ENCODE results near the gene SEZ6. TPM values are rescaled to one million over a fixed set of nuclear protein-coding genes. Genes with fewer than 3 reads are reported as not detected.
"Not testable (repeated sequence)": the region's sequence is repeated elsewhere in the genome, so short reads cannot be mapped to it uniquely, and the experiment has no call there.

Gene SEZ6
- total RNA-seq, 1 donor from 2014 or later = not detected

GRCh38 chr17:28949185-28950016, 56.4 kb downstream of the SEZ6 start:
- intact Hi-C loops (cut with DNase I) = loop anchor here (2.0 to 5.0 kb wide), 3 partner anchors 53 to 612 kb away; partner anchors contain the start of genes FLOT2, IFT20, NUFIP2 and TNFAIP1
- peak; percentile 91 for DNase-seq (ENCODE audit: low spot score)

DNA sequence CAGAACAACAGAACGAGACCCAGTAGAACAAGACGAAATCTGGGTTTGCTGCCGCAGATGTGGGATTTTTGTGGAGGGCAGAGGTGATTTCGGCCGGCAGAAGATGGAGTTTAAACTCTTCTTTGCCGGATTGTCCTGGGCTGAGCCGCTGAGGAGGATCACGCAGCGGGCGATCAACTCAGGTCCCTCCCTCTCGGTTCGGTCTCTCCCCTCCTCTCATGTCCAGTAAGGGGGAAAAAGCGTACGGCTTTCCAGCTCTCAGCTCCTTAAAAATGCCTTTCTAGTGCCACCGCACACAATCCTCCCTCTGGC, 57.0 kb downstream of the SEZ6 start:
- intact Hi-C loops (cut with DNase I) = loop anchor here (2.0 kb wide), 1 partner anchor 52 kb away; the partner anchor contains the start of gene FLOT2

DNA sequence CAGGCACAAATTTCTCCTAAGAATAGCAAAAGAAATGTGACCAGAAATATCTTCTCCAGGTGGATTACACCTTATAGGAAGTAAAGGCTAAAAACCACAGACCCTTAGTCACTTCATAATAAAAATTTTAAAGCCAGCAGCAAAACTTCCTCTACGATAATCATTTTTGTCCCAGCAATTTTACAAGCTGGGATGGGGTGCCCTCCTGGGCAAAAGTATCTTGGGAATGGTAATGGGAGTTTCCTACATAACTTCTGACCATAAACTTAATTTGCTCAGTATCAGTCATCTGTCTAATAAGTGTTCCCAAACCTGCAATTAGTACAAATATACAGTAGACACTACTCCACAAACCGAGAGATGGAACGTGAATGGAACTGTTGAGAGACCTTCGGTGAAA, 57.5 kb downstream of the SEZ6 start:
- DNase-seq (ENCODE audit: low spot score) = no peak
- intact Hi-C loops (cut with DNase I) = loop anchor here (2.0 kb wide), 1 partner anchor 52 kb away; the partner anchor contains the start of gene FLOT2

More for the DNA sequence above, 57.0 kb downstream of the SEZ6 start:
- DNase-seq (ENCODE audit: low spot score) = no peak

DNA sequence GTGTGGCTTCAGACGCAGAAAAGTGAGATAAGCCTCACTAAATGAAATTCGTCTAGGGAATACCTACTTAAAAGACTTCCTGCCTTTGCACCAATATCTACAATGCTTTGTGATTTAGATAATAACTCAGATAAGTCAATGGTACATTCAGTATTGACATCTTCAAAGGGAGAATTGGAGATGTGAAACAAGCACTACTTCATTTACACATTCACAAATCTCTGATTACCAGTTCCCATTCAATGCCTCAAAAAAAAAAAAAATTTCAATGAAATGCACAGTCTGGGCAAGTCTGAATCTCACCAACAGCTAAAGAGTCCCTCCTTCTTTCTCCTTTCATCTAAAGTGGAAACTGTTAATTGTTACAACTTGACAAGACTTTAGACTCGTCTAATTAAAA, 58.2 kb downstream of the SEZ6 start:
- DNase-seq (ENCODE audit: low spot score) = no peak
- intact Hi-C loops (cut with DNase I) = loop anchor here (2.0 kb wide), 1 partner anchor 51 kb away; the partner anchor contains the start of gene FLOT2

DNA sequence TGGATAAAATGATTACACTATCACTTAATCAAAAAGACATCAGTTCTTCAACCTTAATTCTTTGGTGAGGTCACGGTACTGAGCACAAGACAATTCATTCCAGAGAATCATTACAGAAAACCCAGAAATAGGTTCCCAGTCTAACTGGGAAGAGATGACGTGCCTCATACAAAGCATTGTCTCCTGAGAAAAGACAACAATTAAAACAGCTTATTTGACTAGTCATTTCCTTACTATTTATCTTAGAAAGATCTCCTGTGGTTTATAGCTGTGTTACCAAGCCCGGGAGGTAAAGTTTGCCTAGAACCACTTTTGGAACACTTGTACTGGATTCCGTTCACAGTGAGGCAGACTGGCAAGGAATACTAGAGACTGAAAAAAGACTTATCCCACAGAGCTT, 59.6 kb downstream of the SEZ6 start:
- no peak for DNase-seq (ENCODE audit: low spot score)
- intact Hi-C loops (cut with DNase I) = no loop called here

DNA sequence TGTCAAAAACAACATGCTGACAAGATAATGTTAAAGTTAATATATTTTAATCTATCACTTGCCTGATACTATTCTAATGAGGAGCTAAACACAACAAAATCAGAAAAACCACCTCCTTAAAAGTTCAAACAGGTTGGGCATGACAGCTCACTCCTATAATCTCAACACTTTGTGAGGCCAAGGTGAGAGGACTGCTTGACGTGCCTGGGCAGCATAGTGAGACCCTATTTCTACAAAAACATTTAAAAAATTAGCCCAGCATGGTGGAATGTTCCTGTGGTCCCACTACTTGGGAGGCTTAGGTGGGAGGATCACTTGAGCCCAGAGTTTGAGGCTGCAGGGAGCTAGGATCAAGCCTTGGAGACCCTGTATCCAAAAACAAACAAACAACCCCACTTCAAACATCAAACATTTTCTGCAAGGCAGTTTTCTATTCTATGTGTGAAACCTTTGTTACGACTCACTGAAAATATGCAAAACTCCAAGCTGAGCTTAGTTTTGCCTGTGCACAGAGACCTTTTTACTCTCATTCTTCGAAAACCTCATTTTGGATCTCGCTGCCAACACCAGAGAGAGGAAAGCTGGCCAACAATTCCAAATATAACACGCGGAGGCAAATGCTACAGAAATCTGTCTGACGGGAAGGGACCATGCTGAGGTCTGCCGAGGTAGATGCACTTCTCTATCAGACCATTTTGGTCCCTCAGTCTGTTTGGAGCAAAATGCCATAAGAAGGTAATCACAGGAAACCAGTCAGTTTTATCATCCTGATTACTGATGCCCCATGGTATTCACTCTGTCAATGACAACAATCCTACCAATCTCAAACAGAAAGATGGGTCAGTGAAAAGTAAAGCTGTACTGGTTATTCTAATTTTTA, 60.7 kb downstream of the SEZ6 start:
- no peak for DNase-seq (ENCODE audit: low spot score)
- intact Hi-C loops (cut with DNase I) = loop anchor here (1.0 kb wide), 1 partner anchor 44 kb away; no protein-coding TSS in a partner anchor

DNA sequence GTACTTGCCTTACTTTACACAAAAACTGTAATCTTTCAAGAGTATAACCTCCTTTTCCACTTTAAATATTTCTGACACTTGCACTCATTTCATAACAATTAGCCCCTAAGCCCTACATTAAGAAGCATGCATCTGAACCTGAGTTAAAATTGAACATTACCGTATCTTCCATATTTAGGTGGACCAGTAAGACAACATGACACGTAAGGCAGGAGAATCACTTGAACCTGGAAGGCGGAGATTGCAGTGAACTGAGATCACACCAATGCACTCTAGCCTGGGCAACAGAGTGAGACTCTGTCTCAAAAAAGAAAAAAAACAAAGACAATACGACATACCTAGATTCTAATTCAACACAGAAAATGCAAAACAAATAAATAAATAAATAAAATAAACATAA, 61.5 kb downstream of the SEZ6 start:
- intact Hi-C loops (cut with DNase I) = no loop called here
- DNase-seq (ENCODE audit: low spot score) = no peak

- DNase-seq (ENCODE audit: low spot score) = no peak
- intact Hi-C loops (cut with DNase I) = no loop called here
These were observed 62.9 kb downstream of the SEZ6 start for GRCh38 chr17:28942925-28943324.

GRCh38 chr17:28941251-28941650, 64.6 kb downstream of the SEZ6 start:
- intact Hi-C loops (cut with DNase I) = no loop called here
- DNase-seq (ENCODE audit: low spot score) = no peak

DNA sequence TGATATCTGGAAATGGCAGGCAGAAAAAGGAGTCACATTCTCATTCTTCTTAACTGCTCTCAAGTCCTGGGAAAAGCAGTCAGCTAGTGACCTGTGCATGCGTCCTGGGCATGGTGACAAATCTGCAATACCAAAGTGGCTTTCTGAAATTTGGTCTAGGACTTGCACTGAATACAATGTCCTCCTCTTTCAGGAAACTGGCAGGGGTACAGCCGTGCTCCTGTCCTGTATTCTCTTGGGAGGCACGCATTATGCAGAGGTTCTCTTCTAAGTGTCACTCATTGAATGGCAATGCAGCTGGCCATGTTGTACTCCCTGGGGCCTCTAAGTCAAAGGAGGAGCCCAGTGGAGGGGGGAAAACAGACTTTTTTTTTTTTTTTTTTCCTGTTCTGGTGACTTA, 65.2 kb downstream of the SEZ6 start:
- intact Hi-C loops (cut with DNase I) = no loop called here

DNA sequence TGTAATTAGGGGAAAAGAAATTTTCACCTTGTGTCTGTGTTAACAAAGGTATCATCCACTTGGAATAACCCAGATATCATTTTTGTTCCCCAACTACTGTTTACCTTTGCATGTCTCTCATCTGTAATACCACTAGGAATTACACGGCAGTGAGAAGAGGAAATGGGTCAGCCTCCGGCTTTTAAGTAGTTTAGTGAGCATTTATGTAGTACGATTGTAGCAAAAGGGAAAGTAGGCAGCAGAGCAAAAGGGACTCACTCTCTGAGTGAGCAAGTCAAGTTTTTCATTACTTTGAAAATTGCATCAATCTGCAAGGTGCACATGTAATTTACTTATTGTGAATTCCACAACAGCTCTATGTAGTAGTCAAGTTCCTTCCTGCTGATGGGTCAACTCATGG, 65.7 kb downstream of the SEZ6 start:
- DNase-seq (ENCODE audit: low spot score) = no peak
- intact Hi-C loops (cut with DNase I) = no loop called here

More for the DNA sequence above, 65.2 kb downstream of the SEZ6 start:
- no peak for DNase-seq (ENCODE audit: low spot score)

- intact Hi-C loops (cut with DNase I) = no loop called here
- no peak for DNase-seq (ENCODE audit: low spot score)
These were observed 67.3 kb downstream of the SEZ6 start for GRCh38 chr17:28938552-28938951.

GRCh38 chr17:28937044-28937729, 68.6 kb downstream of the SEZ6 start:
- DNase-seq (ENCODE audit: low spot score) = no peak
- intact Hi-C loops (cut with DNase I) = no loop called here

DNA sequence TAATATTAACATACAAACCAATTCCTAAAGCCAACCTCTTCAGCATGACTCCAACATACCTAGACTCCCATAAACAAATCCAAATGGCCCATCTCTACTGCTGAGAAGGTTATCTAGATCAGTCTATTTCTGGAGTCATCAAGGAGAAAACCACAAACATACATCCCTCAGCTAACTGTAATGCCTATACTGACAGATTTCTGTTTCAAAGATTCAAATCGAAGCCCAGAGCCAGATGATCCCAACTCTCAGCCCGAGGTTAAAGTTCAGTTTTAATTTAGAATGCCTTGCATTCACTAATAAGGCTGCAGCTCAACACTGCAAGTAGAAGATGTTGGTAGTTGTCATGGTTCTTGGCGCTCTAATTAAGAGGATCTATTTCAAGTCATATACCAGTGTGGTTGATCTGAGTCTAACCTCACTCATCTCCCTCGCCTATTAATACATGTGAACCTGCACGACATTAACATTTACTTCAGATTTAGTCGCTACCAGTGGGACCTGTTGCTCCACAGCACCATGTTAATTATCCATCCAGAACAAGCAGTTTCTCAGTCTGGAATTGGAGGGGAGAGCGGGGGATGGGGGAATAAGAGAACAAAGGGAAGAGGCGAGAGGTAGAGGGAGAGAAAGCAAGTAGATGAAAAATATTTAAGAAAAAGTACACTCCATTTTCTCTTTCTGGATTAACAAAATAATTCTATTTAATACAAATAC, 69.9 kb downstream of the SEZ6 start:
- no peak for DNase-seq (ENCODE audit: low spot score)
- intact Hi-C loops (cut with DNase I) = no loop called here

DNA sequence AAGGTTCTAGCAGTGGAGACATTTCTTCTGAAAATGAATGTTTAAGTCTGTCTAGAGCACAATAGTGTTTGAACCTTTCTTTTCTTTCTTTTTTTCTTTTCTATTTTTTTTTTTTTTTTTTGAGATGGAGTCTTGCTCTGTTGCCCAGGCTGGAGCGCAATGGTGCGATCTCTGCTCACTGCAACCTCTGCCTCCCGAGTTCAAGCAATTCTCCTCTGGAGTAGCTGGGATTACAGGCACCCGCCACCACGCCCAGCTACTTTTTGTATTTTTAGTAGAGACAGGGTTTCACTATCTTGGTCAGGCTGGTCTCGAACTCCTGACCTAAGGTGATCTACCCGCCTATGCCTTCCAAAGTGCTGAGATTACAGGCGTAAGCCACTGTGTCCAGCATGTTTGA, 71.3 kb downstream of the SEZ6 start:
- DNase-seq (ENCODE audit: low spot score); intact Hi-C loops (cut with DNase I): not testable (repeated sequence)

GRCh38 chr17:28929787-28930186, 76.0 kb downstream of the SEZ6 start:
- intact Hi-C loops (cut with DNase I) = no loop called here
- DNase-seq (ENCODE audit: low spot score) = no peak

DNA sequence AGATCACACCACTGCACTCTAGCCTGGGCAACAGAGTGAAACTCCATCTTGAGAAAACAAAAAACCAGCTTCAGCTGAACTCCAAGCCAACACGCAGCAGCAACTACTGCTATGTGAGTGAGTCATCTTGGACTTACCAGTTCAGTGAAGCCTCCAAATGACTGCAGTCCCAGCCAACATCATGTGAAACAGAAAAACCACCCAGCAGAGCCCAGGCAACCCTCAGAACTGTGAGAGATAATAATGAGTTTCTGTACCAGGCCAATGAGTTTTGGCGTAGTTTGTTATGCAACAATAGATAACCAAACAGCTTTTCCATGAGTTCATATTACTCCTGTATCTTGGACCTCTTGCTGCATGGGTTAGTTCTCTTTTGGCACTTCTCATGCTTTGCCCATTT, 77.8 kb downstream of the SEZ6 start:
- DNase-seq (ENCODE audit: low spot score) = no peak
- intact Hi-C loops (cut with DNase I) = no loop called here

DNA sequence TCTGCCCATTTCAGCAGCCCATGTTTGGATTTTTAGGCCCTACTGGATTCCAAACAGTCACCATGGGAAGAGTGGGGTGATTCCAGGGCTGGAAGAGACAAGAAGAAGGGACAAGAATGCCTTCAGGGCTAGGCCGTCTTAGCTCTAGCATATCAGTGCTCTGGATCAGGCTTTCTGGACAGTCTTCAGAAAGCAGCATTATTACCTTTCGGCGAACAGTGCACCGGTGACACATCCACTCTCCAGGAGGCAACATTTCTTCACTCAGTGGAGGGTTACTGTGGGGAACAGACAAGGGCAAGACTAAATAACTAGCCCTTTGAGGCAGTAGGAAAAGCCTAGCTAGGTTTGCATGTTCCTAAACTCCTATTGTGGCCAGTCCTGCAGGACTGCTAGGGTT, 79.0 kb downstream of the SEZ6 start:
- intact Hi-C loops (cut with DNase I) = no loop called here
- DNase-seq (ENCODE audit: low spot score) = no peak

DNA sequence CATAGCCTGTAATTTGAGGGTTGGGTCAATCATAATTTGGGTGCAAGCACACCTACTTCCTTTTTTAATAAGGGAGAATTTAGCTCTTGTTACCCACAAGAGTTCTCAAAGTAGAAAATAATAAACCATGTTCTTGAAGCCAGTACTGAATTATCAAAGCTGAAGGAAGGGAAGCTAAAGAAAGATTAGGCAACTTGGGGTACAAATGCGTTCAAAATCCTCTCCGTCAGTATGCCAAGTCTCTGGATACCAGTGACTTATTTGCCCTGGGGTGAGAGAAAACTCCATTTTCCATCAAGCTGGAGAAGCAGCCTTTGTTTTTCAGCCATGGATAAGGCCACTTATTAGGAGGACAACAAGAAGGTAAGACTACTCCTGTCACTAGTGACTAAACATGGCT, 79.5 kb downstream of the SEZ6 start:
- DNase-seq (ENCODE audit: low spot score) = no peak

More for the DNA sequence above, 79.5 kb downstream of the SEZ6 start:
- intact Hi-C loops (cut with DNase I) = no loop called here
